ENCODE measurements around the gene MPEG1.

The MPEG1 gene

GRCh38 chr11:59223611-59224010 is 10.9 kb upstream of the MPEG1 start:
- TF ChIP-seq CTCF (conservative IDR thresholded peaks at IDR 0.05; ENCODE audit: low read length): no peak
- TF ChIP-seq EZH2phosphoT487 (IDR thresholded peaks at IDR 0.05; ENCODE audit: borderline replicate concordance): no peak
- Histone ChIP-seq H4K20me1 (ENCODE audit: insufficient read depth, low read length, poor library complexity, severe bottlenecking) (no peaks in the 10 kb centered on the region), H3K4me1 (ENCODE audit: insufficient read depth, low read length, poor library complexity, severe bottlenecking) (no peaks in the 10 kb centered on the region), H3K9me2 (replicated peaks; ENCODE audit: low read depth, low read length) (no peaks in the 10 kb centered on the region), H3F3A (ENCODE audit: low read depth) (no peaks in the 10 kb centered on the region), H3K36me3 (ENCODE audit: insufficient read depth, low read length) (no peaks in the 10 kb centered on the region), H3K27me3 (ENCODE audit: insufficient read depth, low read length, poor library complexity, severe bottlenecking) (no peaks in the 10 kb centered on the region), H2AFZ (ENCODE audit: low read length) (no peak overlapping the region), H3K4me2 (ENCODE audit: low read depth, low read length, poor library complexity, severe bottlenecking) (no peak overlapping the region), H3K4me3 (ENCODE audit: low read length, poor library complexity, severe bottlenecking) (no peak overlapping the region), H3K9me3 (ENCODE audit: insufficient read depth, low read depth, low read length) (no peaks in the 10 kb centered on the region), H3K79me2 (ENCODE audit: insufficient read depth, low read length) (no peaks in the 10 kb centered on the region), H3K9ac (ENCODE audit: low read depth, low read length, poor library complexity, severe bottlenecking) (no peak overlapping the region)

DNA sequence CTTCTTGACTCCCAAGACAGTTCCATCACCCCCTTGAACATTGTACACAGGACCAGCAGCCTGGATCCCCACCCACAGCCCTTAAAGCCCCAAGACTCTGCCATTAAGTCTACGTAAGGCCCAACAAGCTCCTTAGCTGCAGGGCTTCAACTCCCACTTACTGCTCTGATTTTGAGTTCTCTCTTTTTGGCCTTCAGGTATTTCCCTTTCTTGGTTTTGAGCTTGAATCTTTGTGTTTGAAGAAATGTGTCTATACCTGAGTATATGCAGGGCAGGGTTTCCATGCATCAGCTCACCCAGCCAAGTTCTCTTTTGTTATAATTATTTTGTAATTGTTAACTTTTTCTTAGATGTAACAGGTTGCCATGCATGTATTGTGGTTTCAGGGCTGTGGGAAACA is 10.4 kb upstream of the MPEG1 start:
- no peaks in the 10 kb centered on the region for H3K9me2 ChIP-seq (replicated peaks; ENCODE audit: low read depth, low read length)
- H3K4me2 ChIP-seq (ENCODE audit: low read depth, low read length, poor library complexity, severe bottlenecking): no peak overlapping the region
- H4K20me1 ChIP-seq (ENCODE audit: insufficient read depth, low read length, poor library complexity, severe bottlenecking): no peaks in the 10 kb centered on the region
- TF ChIP-seq CTCF (conservative IDR thresholded peaks at IDR 0.05; ENCODE audit: low read length): no peak
- TF ChIP-seq EZH2phosphoT487 (IDR thresholded peaks at IDR 0.05; ENCODE audit: borderline replicate concordance): no peak
- no peaks in the 10 kb centered on the region for H3K27me3 ChIP-seq (ENCODE audit: insufficient read depth, low read length, poor library complexity, severe bottlenecking)
- no peak overlapping the region for H3K9ac ChIP-seq (ENCODE audit: low read depth, low read length, poor library complexity, severe bottlenecking)
- no peak overlapping the region for H3K4me3 ChIP-seq (ENCODE audit: low read length, poor library complexity, severe bottlenecking)
- no peaks in the 10 kb centered on the region for H3K79me2 ChIP-seq (ENCODE audit: insufficient read depth, low read length)
- no peaks in the 10 kb centered on the region for H3K36me3 ChIP-seq (ENCODE audit: insufficient read depth, low read length)
- no peak overlapping the region for H2AFZ ChIP-seq (ENCODE audit: low read length)
- H3F3A ChIP-seq (ENCODE audit: low read depth): no peaks in the 10 kb centered on the region
- H3K4me1 ChIP-seq (ENCODE audit: insufficient read depth, low read length, poor library complexity, severe bottlenecking): no peaks in the 10 kb centered on the region
- H3K9me3 ChIP-seq (ENCODE audit: insufficient read depth, low read depth, low read length): no peaks in the 10 kb centered on the region

DNA sequence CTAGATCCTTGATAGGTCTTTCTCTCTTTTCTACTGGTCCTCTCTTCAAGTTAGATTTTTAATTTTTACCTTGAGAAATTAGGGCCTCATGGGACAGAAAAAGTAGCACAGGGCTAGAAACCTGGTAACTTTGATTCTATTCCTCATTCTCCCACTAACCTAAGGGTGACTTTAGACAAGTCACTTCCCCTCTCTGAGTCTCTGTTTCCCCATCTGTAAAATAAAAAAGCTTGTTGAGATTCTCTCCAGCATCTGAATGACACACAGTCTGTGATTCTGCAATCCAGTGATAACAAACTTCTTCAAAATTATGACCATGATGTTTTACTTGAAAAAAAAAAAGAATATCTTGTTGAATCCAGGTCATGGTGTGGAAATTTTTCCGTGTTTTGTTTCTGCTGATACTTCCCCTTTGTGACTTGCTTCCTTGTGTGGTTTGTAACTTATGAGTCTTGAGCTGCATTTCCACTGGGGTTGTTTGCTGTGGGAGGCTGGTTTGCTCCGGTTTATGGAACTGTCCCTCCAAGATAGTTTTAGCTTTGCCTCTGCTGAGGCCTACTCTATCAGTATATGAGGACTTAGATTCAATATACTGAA is 9.8 kb upstream of the MPEG1 start:
- H3K9me3 ChIP-seq (ENCODE audit: insufficient read depth, low read depth, low read length): no peaks in the 10 kb centered on the region
- H2AFZ ChIP-seq (ENCODE audit: low read length): no peak overlapping the region
- no peaks in the 10 kb centered on the region for H3F3A ChIP-seq (ENCODE audit: low read depth)
- no peaks in the 10 kb centered on the region for H3K79me2 ChIP-seq (ENCODE audit: insufficient read depth, low read length)
- H3K36me3 ChIP-seq (ENCODE audit: insufficient read depth, low read length): no peaks in the 10 kb centered on the region
- no peak overlapping the region for H3K4me3 ChIP-seq (ENCODE audit: low read length, poor library complexity, severe bottlenecking)
- H3K9ac ChIP-seq (ENCODE audit: low read depth, low read length, poor library complexity, severe bottlenecking): no peak overlapping the region
- TF ChIP-seq CTCF (conservative IDR thresholded peaks at IDR 0.05; ENCODE audit: low read length) (no peak), EZH2phosphoT487 (IDR thresholded peaks at IDR 0.05; ENCODE audit: borderline replicate concordance) (no peak)
- H3K4me1 ChIP-seq (ENCODE audit: insufficient read depth, low read length, poor library complexity, severe bottlenecking): no peaks in the 10 kb centered on the region
- no peaks in the 10 kb centered on the region for H4K20me1 ChIP-seq (ENCODE audit: insufficient read depth, low read length, poor library complexity, severe bottlenecking)
- no peaks in the 10 kb centered on the region for H3K9me2 ChIP-seq (replicated peaks; ENCODE audit: low read depth, low read length)
- no peaks in the 10 kb centered on the region for H3K27me3 ChIP-seq (ENCODE audit: insufficient read depth, low read length, poor library complexity, severe bottlenecking)
- no peak overlapping the region for H3K4me2 ChIP-seq (ENCODE audit: low read depth, low read length, poor library complexity, severe bottlenecking)
